Astrocyte (in vitro differentiated cells and primary cell): ENCODE results near the gene KIRREL3. TPM values are rescaled to one million over a fixed set of nuclear protein-coding genes. Genes with fewer than 3 reads are reported as not detected.

Source experiments
- DNase-seq: peaks from one replicate; pipeline ENCODE4 v3.0.0-alpha.2; 2010; ENCODE audit warnings: low read depth
- FAIRE-seq: peaks from 2 replicates; lab custom pipeline; 2011; peaks lifted over from hg19 to GRCh38; lab: Jason Lieb, UNC
- H2AFZ ChIP-seq: 2 replicates; pipeline ENCODE4 v1.6.0; 2012; ENCODE audit warnings: low read depth, low read length, inconsistent platforms
- H3K27ac ChIP-seq: 2 replicates; pipeline ENCODE4 v1.5.1; 2011; ENCODE audit warnings: low read depth, low read length, inconsistent platforms
- H3K27me3 ChIP-seq: 2 replicates; pipeline ENCODE4 v1.6.0; 2011; ENCODE audit warnings: low read length, inconsistent platforms; ENCODE audit not compliant: insufficient read depth
- H3K36me3 ChIP-seq: 2 replicates; pipeline ENCODE4 v1.5.1; 2011; ENCODE audit warnings: low read length, inconsistent platforms; ENCODE audit not compliant: insufficient read depth
- H3K4me1 ChIP-seq: 2 replicates; pipeline ENCODE4 v1.5.1; 2011; ENCODE audit warnings: low read length, inconsistent platforms; ENCODE audit not compliant: insufficient read depth
- H3K4me2 ChIP-seq: 2 replicates; pipeline ENCODE4 v1.6.0; 2012; ENCODE audit warnings: low read length, inconsistent platforms
- H3K4me3 ChIP-seq: 2 replicates; pipeline ENCODE4 v1.5.1; 2011; ENCODE audit warnings: low read depth, mild to moderate bottlenecking, low read length, inconsistent platforms; ENCODE audit not compliant: insufficient read depth
- H3K79me2 ChIP-seq: 2 replicates; pipeline ENCODE4 v1.6.0; 2012; ENCODE audit warnings: mild to moderate bottlenecking, low read length, inconsistent platforms; ENCODE audit not compliant: insufficient read depth
- H3K9ac ChIP-seq: 2 replicates; pipeline ENCODE4 v1.6.0; 2012; ENCODE audit warnings: mild to moderate bottlenecking, low read length, inconsistent platforms
- H3K9me3 ChIP-seq: 2 replicates; pipeline ENCODE4 v1.5.1; 2012; ENCODE audit warnings: low read depth, mild to moderate bottlenecking, low read length, inconsistent platforms; ENCODE audit not compliant: insufficient read depth
- H4K20me1 ChIP-seq: 2 replicates; pipeline ENCODE4 v1.6.0; 2012; ENCODE audit warnings: low read length, inconsistent platforms; ENCODE audit not compliant: insufficient read depth
- H3K27ac Mint-ChIP-seq: one replicate; pipeline ENCODE4 v1.8.0; 2021; ENCODE audit warnings: mild to moderate bottlenecking, mixed read lengths; ENCODE audit not compliant: unreplicated experiment
- H3K27me3 Mint-ChIP-seq: one replicate; pipeline ENCODE4 v1.8.0; 2021; ENCODE audit warnings: low read depth, mixed read lengths; ENCODE audit not compliant: unreplicated experiment
- H3K36me3 Mint-ChIP-seq: one replicate; pipeline ENCODE4 v1.8.0; 2021; ENCODE audit warnings: low read depth, mixed read lengths; ENCODE audit not compliant: unreplicated experiment
- H3K4me1 Mint-ChIP-seq: one replicate; pipeline ENCODE4 v1.8.0; 2021; ENCODE audit warnings: low read depth, mixed read lengths; ENCODE audit not compliant: unreplicated experiment
- H3K4me3 Mint-ChIP-seq: one replicate; pipeline ENCODE4 v1.8.0; 2021; ENCODE audit warnings: mild to moderate bottlenecking, moderate library complexity, mixed read lengths; ENCODE audit not compliant: unreplicated experiment
- H3K9me3 Mint-ChIP-seq: one replicate; pipeline ENCODE4 v1.8.0; 2021; ENCODE audit warnings: mild to moderate bottlenecking, mixed read lengths; ENCODE audit not compliant: unreplicated experiment
- EZH2 ChIP-seq: IDR thresholded peaks from 2 replicates; pipeline ENCODE4 v1.6.1; 2012; ENCODE audit warnings: mild to moderate bottlenecking, low read length, inconsistent platforms; ENCODE audit not compliant: insufficient read depth
- total RNA-seq: library from RNA; stranded (reverse); gene quantifications from 2 replicates; pipeline ENCODE4 v1.2.1, GENCODE V29; 2021
- TF ChIP-seq, protein P1 (sequence below): IDR thresholded peaks from 2 replicates; pipeline ENCODE4 v1.5.1; 2011; ENCODE audit warnings: low read depth, mild to moderate bottlenecking, inconsistent platforms, low read length, moderate library complexity; ENCODE audit not compliant: insufficient read depth

Gene KIRREL3
- total RNA-seq, 1 donor from 2014 or later = 0.91 TPM

DNA sequence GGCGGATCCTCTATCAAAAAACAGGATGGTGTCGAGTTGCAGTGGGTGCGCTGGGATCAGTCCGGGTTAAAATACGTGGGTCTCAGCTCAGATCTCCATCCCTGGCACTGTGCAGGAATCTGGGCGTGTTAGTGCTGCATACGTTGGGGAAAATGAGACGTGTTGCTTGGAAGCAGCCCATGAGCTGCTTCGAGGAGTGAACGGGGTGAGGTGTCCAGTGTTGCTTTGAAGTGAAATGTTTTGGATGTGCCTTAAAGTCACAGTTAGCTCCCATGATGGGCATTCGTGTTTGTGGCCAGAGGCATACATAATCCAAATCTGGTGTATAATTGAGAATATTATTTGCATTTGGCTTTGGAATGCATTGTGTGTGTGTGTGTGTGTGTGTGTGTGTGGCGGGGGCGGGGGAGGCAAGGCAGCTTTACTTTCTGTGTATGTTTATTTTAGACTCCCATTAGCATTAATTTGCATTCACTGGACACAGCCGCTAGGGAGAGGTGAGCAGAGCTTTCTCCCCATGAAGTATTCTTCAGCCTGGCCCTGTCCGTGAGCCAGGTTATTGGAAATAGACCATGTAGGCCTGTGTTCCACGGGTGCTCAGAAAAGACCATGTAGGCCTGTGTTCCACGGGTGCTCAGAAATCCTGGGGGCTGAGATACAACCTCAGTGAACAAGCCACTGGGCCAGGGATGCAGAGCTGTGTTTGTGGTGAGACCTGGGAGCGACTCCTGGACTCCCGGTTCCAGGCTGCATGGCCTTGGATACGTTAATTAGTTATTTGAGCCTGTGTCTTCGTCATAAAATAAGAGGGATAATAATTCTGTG, 510.5 kb downstream of the KIRREL3 start:
- no peak overlapping the region for H2AFZ ChIP-seq
- Mint-ChIP-seq H3K27ac (peak overlapping the region; percentile 9), H3K9me3 (no peaks in the 10 kb centered on the region), H3K4me3 (no peak overlapping the region), H3K27me3 (peaks cover 40% of the 10 kb centered on the region), H3K36me3 (no peaks in the 10 kb centered on the region), H3K4me1 (peaks cover 9% of the 10 kb centered on the region)
- no peak overlapping the region for H3K27ac ChIP-seq
- H3K9me3 ChIP-seq = no peaks in the 10 kb centered on the region
- H3K4me3 ChIP-seq = no peak overlapping the region
- TF ChIP-seq EZH2 = no peak
- TF ChIP-seq, protein P1, sequence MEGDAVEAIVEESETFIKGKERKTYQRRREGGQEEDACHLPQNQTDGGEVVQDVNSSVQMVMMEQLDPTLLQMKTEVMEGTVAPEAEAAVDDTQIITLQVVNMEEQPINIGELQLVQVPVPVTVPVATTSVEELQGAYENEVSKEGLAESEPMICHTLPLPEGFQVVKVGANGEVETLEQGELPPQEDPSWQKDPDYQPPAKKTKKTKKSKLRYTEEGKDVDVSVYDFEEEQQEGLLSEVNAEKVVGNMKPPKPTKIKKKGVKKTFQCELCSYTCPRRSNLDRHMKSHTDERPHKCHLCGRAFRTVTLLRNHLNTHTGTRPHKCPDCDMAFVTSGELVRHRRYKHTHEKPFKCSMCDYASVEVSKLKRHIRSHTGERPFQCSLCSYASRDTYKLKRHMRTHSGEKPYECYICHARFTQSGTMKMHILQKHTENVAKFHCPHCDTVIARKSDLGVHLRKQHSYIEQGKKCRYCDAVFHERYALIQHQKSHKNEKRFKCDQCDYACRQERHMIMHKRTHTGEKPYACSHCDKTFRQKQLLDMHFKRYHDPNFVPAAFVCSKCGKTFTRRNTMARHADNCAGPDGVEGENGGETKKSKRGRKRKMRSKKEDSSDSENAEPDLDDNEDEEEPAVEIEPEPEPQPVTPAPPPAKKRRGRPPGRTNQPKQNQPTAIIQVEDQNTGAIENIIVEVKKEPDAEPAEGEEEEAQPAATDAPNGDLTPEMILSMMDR = no peak
- H3K4me1 ChIP-seq = peaks cover 7% of the 10 kb centered on the region
- no peaks in the 10 kb centered on the region for H3K36me3 ChIP-seq
- no peaks in the 10 kb centered on the region for H4K20me1 ChIP-seq
- H3K4me2 ChIP-seq = no peak overlapping the region
- H3K9ac ChIP-seq = no peak overlapping the region
- no peaks in the 10 kb centered on the region for H3K79me2 ChIP-seq
- peak; percentile 41 for DNase-seq
- FAIRE-seq = no peak
- no peaks in the 10 kb centered on the region for H3K27me3 ChIP-seq

DNA sequence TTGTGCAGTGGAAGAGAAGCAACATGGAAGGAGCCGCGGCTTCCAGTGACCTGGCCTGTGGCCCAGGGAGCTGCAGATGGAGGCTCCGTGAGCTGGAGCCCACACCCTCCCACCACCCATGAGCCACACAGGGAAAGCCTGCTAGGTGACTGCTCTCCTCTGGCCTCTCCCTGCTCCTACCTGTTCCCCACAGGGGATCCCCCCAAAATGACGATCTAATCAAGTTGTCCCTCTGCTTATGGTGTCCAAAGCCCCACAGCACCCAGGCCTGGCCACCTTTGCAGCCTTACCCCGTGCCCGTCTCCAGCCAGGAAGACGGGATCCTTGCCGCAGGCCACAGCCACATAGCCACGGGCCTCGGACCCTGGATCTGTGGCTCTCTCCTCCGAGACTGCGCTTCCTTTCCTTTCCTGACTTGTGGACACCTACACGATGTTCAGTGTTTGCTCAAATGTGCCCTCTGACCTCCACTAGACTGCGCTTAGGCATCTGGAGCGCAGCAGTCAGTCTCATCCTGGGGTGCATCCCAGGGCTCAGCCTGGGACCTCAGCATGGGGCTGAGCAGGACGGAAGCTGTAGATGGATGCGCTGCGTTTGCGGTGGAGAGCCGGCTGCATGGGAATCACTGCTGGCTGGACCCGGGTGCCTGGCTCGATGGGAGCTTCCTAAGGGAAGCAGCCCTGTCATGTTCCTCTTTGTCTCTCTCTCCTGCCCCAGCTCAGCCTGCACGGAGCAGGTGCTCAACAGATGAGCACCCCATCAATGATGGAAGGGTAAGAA, 511.8 kb downstream of the KIRREL3 start:
- DNase-seq = no peak
- no peaks in the 10 kb centered on the region for H3K36me3 ChIP-seq
- no peak overlapping the region for H3K27ac Mint-ChIP-seq
- peaks cover 18% of the 10 kb centered on the region for H3K4me1 Mint-ChIP-seq
- TF ChIP-seq, protein P1 = no peak
- TF ChIP-seq EZH2 = no peak
- no peak overlapping the region for H3K27ac ChIP-seq
- no peak overlapping the region for H3K4me2 ChIP-seq
- peaks cover 3% of the 10 kb centered on the region for H3K9me3 Mint-ChIP-seq
- no peak overlapping the region for H3K4me3 ChIP-seq
- no peaks in the 10 kb centered on the region for H3K36me3 Mint-ChIP-seq
- no peaks in the 10 kb centered on the region for H4K20me1 ChIP-seq
- H2AFZ ChIP-seq = no peak overlapping the region
- no peaks in the 10 kb centered on the region for H3K79me2 ChIP-seq
- H3K9me3 ChIP-seq = no peaks in the 10 kb centered on the region
- FAIRE-seq = no peak
- peaks cover 36% of the 10 kb centered on the region for H3K27me3 Mint-ChIP-seq
- no peak overlapping the region for H3K4me3 Mint-ChIP-seq
- H3K9ac ChIP-seq = no peak overlapping the region
- peaks cover 19% of the 10 kb centered on the region for H3K4me1 ChIP-seq
- H3K27me3 ChIP-seq = no peaks in the 10 kb centered on the region
